HG03439 (cell line): Measurements from ENCODE around the gene EFTUD2.

Experiments used
- ATAC-seq: cut with Tn5 transposase; IDR thresholded peaks from one replicate; pipeline ENCODE4 v1.9.1; 2021; ENCODE audit warnings: mild to moderate bottlenecking, moderate library complexity; ENCODE audit not compliant: unreplicated experiment

EFTUD2 gene

DNA sequence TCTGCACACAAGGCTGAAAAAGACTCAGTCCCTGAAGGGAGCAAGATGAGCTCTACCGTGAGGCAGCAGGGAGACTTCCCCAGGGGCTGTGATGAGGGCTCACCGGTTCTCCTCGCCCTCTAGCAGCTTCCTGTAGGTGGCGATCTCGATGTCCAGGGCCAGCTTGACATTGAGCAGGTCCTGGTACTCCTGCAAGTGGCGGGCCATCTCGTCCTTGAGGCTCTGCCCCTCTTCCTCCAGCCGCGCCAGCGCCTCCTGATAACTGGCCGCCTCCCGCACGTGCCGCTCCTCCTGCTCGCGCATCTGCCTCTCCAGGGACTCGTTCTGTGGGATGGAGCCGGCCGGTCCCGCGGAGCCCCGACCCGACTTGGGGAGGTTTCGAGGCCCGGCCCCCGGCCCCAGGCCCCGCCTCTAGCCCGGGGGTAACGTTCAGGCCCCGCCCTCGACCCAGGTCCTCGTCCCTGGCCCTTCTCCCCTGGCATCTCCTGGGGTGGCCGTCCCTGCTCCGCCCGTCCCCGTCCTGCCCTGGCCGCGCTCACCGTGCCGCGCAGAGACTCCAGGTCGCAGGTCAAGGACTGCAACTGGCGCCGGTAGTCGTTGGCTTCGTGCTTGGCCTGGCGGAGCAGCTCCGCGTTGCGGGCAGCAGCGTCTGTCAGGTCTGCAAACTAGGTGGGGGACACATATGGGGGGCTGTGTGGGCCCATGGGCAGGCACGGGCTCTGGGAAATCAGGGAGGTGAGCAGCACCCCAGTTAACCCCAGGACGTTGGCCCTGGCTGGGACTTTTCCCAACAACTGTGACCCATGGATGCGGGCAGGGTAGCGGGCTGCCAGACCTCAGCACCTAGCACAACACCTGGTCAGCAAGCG, 12.1 kb upstream of the EFTUD2 start:
- no peak for ATAC-seq

DNA sequence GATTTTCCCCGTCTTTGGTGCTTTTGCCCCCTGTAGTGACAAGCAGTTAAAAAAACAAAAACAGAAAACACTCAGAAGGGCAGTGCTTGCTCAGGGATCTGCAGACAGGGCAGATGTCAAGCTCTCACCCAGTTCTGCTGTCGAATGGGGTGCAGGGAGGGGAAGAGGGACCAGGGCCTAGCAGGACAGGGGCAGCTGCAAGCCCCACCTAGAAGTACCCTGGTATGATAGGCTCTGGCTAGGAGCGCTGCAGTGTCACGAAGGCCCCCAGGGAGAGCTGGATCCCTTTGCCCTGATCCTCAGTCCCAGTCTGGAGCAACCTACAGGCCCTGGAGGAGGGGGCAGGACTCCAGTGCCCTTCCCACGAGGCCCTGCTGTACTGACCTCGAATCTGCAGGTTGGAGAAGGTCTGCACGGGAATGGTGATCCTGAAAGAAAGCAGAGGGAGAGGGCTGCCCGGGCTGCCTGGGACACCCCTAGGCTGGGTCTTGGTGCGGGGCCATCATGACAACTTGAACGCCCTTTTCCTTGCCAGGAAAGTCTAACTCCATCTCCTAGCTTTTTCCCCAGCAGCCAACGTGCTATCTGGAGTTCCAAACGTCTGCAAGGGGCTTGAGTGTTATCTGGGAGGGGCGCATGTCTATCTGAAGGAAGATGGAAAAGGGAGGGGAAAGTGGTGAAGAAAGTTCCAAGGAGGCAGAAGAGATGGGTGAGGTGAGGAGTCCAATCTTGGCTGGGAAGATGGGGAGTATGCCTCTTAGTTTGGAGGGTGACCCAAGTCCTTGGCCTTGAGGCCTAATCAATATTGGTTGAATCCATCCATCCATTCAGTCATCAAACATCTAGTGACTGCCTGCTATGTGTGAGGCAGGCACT, 11.2 kb upstream of the EFTUD2 start:
- ATAC-seq, result no peak

DNA sequence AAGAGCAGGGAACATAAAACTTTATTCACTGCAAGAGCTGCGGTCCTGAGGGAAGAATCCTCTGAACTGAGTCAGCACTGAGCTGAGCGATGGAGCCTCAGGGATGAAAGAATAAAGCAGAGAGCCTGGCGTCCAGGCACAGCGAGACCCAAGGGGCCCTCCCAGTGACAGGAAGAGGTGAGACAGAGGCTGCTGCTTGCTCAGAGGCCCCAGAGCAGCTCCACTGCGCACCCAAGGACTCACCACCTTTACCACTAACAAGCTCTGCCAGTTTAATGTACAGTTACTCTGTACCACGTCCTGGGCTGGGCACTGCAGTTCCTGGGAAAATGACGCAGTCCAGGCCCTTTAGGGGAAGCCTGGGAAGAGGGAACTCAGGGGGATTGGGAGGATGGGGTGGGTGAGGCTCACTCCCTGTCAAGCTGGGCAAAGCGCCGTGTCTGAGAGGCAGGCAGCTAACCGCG, 10.5 kb upstream of the EFTUD2 start:
- ATAC-seq, result no peak

DNA sequence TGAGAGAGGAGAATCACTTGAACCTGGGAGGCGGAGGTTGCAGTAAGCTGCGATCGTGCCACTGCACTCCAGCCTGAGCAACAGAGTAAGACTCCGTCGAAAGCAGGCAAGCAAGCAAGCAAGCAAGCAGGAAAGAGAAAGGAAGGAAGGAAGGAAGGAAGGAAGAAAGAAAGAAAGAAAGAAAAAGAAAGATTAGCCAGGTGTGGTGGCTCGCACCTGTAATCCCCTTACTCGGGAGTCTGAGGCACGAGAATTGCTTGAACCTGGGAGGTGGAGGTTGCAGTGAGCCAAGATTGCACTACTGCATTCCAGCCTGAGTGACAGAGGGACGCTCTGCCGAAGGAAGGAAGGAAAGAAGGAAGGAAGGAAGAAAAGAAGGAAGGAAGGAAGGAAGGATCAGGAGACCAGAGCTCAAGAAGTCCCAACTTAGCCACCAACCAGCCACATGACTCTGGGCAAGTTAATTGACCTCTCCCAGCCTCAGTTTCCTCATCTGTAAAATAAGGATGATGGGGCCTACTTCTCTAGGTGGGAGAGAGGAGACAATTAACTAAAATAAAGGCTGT, 9.6 kb upstream of the EFTUD2 start:
- ATAC-seq, result no peak

DNA sequence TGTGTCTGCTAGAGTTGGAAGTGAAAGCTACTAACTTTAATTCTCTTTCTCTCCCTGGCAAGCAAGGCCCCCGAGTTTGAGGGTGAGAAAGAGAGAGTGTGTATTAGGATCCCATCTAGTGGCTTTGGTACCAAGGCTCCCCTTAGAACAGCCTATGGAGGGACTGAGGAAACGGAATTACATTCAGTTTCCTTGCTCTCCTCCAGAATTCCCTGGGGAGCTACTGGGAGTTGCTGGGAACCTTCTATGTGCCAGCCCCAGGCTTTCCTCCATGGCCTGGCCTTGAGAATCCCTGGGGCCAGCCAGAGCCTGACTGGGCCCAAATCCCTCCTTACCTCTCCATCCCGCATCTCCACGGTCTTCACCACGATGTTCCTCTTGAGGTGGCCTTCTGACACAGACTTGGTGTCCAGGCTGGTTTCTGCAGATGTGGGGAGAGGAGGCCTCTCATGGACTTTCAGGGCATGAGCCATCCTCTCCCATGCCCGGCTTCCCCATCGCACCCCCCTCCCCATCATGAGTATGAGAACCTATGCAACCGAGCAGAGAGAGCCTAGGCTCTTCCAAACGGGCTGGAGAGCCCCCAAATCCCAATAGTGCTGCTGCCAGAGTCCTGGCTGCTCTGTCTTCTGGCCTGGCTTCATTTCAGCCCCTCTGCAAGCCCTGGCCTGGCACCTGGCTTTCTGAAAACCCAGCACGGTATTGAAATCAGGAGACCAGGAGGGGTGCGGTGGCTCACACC, 8.7 kb upstream of the EFTUD2 start:
- no peak for ATAC-seq

DNA sequence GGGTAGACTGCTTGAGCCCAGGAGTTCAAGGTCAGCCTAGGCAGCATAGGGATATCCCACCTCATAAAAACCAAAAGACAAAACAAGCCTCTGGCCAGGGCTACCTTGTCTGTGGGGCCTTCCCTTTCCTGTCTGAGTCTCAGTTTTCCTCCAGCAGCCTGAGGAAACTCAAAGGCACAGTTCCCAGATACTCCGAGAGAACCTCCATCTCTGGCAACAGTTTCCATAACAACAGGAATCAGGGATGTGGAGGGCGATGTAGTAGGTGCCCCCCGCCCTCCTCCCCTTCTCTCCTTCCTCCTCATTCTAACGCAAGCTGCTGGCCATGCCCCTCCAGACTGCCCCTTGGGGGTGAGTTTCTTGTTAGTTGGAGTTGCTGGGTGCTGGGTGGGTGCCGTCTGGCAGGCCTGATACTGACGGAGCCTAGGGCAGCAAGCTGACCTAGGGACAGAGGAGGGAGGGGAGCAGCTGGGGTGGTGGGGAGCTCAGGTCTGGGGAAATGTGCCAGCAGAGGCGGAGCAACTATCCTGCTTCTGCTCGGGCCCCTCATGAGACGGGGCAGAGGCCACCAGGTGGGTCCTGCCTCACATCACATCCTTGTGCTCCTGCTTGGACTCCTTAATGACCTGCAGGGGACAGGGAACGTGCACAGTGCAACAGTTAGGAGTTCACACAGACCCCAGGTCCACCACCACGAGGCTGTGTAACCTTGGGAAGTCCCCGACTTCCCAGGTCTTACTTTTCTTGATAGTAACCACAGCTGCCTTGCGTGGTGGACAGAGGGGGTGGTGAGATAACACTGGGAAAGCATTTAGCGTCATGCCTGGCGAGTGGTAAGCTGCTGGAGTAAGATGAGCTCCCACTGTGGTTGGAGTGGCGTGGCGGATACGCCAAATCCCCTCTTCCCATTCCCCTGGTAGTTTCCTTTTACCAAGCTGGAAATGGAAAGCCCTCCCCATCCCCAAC, 7.8 kb upstream of the EFTUD2 start:
- ATAC-seq, result no peak

DNA sequence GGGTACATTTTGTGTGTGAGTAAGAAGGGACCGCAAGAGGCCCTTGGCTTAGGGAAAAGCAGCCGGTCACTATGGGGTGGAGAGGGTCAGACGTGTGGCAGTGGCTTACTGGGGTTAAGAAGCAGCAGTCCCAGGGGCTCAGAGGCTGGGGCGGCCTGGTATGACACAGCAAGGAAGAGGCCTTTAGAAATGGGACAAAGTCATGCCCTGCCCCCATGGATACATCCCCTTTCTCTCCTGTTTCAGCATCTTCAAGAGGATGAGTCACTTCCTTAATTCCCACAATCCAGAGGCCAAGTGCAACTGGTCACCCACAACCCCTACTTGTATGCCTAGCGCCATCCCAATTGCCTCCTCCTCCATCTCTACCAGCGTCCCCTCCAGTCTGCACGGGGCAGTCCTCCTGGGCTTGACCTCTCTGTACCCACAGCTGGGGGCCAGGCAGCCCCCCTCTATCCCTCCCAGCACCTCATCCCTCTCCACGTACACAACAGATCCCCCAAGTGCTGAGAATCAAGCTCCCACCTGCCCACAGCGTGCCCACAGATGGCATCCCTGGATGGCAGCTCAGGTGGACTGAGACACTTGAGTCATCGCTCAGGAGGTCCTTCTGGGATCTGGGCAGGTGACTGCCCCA, 6.9 kb upstream of the EFTUD2 start:
- ATAC-seq, result no peak

DNA sequence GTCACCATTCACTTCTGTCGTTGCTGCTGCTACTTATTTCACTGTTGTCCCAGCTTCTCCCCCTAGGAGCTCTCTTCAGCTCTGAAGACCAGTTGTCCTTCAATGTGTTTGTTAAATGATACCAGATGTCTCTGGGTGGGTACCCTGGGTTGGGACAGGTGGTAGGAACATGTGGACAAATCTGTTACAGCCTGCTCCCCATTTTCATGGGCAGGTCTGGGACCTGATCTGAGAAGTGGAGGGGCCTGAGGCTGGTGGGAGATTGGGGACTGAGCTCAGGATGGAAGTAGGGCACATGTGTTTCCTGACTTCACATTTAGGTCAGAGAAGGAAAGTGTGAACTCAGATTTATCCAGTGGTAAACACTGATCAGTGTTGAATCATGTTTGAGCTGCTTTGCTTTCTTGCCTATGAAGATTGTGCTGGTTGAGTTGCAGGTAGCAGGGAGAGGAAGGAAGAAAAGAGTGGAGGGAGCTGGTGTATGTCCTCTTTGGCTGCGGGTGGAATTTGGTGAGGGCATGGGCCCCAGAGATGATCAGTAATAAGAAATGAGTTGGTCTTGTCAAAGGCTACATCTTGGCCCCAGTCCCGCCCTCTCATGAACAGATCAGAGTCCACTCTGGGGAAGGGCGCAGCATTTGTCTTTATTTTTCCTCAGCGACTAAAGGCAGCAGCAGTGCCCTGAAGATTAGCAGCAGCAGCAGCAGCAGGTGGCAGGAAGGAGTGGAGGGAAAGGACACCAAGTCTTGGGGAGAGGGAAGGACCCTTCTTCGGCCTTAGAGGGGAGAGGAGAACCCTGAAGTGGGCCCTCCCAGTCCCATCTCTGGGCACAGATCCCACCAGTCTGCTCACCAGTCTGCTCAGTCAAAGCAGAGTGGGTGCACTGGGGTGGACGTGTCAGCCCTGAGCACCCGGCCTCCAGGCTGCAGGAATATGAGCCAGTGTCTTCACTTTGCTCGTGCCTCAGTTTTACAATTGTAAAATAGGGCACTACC, 6.1 kb upstream of the EFTUD2 start:
- ATAC-seq, result no peak

DNA sequence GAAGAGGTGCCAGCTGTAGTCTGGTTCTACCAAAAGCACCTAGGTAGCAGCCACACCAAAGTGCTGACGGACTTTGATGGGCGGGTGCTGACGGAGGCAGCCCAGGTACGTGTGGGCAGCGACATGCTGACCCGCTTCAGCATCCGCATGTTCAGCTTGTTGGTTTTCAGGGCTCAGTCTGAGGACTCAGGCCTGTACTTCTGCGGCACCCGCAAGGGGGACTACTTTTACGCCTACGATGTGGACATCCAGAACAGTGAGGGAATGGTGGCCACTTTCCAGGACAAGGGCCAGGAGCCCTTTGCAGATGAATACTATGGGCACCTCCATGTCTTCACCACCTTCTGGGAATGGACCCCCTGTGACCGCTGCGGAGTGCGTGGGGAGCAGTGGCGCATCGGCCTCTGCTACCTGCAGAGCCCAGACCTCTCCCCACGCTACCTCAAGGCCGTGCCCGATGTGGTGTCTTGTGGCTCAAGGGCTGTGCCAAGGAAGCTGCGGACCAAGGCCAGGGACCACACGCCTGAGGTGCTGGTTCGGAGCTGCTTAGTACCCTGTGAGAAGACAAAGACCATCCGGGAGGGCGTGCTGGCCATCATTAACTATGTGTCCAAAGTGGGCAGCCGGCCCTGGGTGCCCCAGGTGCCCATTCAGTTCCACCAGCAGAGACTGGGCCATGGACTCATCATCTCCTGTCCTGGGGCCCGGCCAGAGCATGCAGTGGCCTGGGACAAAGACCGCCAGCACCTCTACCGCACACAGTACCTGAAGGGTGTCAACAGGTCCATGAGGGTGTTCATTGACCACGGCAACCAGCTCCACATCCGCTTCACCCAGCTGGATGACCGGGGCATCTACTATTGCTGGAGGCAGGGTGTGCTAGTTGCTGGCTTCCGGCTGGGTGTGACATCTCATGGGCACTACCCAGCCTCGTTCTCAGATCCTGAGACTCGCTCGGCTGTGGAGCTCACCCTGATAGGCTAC, 5.0 kb upstream of the EFTUD2 start:
- ATAC-seq, result no peak

DNA sequence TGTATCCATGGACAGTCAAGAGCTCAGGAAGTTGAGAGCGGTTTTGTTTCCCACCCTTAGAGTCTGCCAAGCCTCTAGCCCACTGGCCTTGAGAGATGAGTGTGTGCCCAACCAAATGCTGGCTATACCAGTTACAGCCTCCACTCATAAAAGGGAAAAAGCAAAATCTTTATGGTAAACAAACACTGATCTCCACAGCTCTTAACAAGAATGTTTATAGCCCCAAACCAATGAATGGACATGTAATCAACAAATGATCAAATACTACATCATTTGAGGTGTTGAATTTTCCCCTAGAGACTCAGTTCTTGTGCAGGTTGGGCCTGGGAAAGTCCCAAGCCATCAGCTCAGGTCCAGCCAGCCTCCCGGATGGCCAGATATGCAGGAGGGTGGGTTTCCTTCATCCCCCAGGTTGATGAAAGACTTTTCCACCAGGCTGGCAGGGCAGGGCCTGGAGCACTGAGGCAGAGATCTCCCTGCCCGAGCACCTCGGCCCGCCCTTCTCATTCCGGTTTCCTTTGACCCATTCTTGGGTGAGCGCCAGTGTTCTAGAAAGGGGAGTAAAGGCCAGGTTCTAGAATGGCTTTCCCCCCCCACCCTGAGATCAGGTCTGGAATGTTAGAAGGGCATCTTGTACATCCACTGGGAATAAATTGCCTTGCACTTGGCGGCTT, 3.9 kb upstream of the EFTUD2 start:
- ATAC-seq, result no peak

DNA sequence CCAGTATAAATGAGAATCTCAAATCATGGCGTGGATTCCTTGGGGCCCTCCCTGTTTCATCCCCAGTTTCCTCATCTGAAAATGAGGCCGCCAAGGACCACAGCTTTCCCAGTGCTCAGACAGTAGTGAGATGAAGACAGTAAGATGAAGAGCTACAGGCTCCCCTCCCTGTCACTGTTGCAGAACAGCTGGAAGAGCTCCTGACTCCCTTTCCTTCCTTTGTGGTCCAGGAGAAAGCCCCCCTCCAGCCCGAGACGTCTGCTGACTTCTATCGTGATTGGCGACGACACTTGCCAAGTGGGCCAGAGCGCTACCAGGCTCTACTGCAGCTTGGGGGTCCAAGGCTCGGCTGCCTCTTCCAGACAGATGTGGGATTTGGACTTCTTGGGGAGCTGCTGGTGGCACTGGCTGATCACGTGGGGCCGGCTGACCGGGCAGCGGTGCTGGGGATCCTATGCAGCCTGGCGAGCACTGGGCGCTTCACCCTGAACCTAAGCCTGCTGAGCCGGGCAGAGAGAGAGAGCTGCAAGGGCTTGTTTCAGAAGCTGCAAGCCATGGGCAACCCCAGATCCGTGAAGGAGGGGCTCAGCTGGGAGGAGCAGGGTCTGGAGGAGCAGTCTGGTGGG, 3.0 kb upstream of the EFTUD2 start:
- ATAC-seq, result no peak

DNA sequence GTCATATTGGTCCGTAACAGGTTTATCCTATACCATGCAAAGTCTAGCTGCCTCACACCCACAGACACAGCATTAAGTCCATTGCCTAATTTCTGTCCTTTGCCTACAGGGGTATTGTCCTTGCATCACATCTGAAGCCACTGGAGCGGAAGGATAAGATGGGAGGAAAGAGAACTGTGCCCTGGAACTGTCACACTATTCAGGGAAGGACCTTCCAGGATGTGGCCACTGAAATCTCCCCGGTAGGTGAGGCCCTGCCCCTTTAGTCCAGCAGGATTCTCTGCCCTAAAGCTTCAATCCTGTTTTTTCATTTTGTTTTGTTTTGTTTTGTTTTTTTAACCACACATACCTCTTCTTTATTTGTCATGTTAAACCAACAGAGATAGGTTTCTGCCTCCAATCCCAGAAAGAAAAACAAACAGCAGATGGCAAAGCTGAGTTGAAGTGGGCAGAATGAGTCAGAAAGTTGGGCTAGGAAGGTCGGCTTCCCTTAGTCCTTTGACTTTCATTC, 2.2 kb upstream of the EFTUD2 start:
- no peak for ATAC-seq

DNA sequence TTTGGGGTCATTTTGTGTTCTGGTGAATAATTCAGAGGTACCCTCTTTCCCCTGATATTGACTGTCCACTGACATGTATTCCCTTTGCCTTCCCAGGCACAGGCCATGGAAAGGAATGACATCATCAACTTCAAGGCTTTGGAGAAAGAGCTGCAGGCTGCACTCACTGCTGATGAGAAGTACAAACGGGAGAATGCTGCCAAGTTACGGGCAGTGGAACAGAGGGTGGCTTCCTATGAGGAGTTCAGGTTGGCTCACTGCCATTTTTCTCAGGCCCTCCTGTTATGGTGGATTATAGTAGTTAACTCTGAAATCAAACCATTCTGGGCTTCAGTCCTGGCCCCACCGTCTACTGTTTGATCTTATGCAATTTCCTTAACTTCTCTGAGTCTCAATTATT, 1.6 kb upstream of the EFTUD2 start:
- no peak for ATAC-seq

DNA sequence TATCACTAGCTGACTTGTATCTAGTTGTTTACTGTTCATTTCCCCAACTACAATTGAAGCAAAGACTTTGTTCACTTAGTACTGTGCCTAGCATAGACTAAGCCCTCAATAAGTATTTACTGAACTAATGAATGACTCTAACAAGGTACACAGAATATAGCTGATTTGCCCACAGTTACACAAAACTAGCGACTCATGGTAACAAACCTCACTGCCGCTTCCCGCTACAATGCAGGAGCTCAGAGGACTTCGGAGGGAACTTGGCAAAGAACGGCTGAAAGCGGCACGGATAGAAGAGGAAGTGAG, 524 bp downstream of the EFTUD2 start:
- ATAC-seq, result no peak

DNA sequence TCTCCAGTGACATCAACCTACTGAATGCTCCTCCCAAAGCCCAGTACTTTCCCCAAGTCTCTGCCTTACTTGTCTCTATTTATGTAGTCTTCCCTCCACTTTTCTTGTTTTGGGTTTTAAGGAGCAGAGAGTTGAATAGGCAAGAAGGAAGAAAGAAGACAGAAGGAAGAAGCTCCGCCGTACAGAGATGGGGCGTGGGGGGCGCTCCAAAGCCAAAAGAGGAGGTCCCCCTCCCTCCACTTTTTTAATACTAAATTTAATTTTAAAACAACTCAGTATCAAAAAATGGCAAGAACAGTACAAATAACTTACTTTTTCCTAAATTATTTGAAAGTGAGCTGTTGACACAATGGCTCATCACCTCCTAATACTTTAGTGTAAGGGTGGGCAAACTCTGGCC, 4.6 kb downstream of the EFTUD2 start:
- ATAC-seq, result no peak

DNA sequence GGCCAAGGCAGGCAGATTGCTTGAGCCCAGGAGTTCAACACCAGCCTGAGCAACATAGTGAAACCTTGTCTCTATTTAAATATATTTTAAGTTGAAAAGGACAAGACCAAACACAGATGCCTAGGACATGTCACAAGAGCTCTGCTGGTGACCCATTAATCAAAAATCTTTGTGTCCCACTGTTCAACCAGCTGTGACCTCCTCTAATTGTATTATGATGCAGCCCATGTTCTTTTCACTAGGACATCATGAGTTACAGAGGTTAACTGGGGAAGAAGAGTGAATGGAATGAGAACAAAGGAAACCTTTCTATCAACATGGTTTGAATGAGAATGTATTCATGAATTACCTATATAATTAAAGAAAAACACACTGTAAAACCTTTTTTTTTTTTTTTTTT, 7.0 kb downstream of the EFTUD2 start:
- no peak for ATAC-seq
